ENCODE data around the gene FKBP15. TPM values are rescaled to one million over a fixed set of nuclear protein-coding genes. Genes with fewer than 3 reads are reported as not detected.

The FKBP15 gene
- polyA plus RNA-seq, 1 of the 3 experiments (the other 2 are of a cell fraction), result 13.9 TPM

- no peak overlapping the region for H3K9ac ChIP-seq
- no peaks in the 10 kb centered on the region for H3F3A ChIP-seq (replicated peaks; ENCODE audit: insufficient read depth)
- 77% methylated on average over 6 of the region's 6 CpGs for WGBS (ENCODE audit: low lambda C conversion rate)
- CTCF ChIA-PET, result interaction anchor here (1.0 kb wide), 1 partner anchor 223 kb away, joined by 3 read pairs; no protein-coding TSS in a partner anchor
- no peaks in the 10 kb centered on the region for H3K36me3 ChIP-seq (replicated peaks in 1 of 2; ENCODE audit: control insufficient read depth in 1 of 2, insufficient read depth in 2 of 2, low read length in 1 of 2)
- no peak for DNase-seq
- no peaks in the 10 kb centered on the region for H3K79me2 ChIP-seq (ENCODE audit: insufficient read depth)
- no peak overlapping the region for H2AFZ ChIP-seq (ENCODE audit: low read depth)
- peaks cover 0 to 5% of the 10 kb centered on the region in 2 experiments; a peak in 1 of 4 replicates for H3K4me1 ChIP-seq (ENCODE audit: control insufficient read depth in 1 of 2, insufficient read depth in 2 of 2, low read depth in 1 of 2, low read length in 1 of 2)
- TF ChIP-seq EP300 (IDR thresholded peaks at IDR 0.05; ENCODE audit: borderline replicate concordance in 1 of 2, low read depth in 1 of 2, low read length in 1 of 2) (no peak), RFX5 (IDR thresholded peaks at IDR 0.05; ENCODE audit: low read length) (no peak), ELF1 (IDR thresholded peaks at IDR 0.05) (no peak), EZH2phosphoT487 (IDR thresholded peaks at IDR 0.05; ENCODE audit: borderline replicate concordance, low read depth) (no peak), TEAD4 (IDR thresholded peaks at IDR 0.05; ENCODE audit: borderline replicate concordance, insufficient read depth) (no peak), RAD21 (IDR thresholded peaks at IDR 0.05; ENCODE audit: low read length) (no peak), RXRA (IDR thresholded peaks at IDR 0.05; ENCODE audit: borderline replicate concordance, low read depth) (no peak), NFIC (IDR thresholded peaks at IDR 0.05; ENCODE audit: borderline replicate concordance) (no peak), POLR2AphosphoS5 (IDR thresholded peaks at IDR 0.05; ENCODE audit: low read depth, low read length) (no peak), USF1 (IDR thresholded peaks at IDR 0.05; ENCODE audit: borderline replicate concordance, low read depth) (no peak), MEF2A (IDR thresholded peaks at IDR 0.05; ENCODE audit: borderline replicate concordance, low read depth) (no peak), PBX3 (IDR thresholded peaks at IDR 0.05) (no peak), ZBTB33 (IDR thresholded peaks at IDR 0.05; ENCODE audit: borderline replicate concordance, low read depth) (no peak), FOXJ3 (CRISPR knock-in tag; IDR thresholded peaks at IDR 0.05) (no peak), REST (IDR thresholded peaks at IDR 0.05; ENCODE audit: low read depth, low read length) (no peak), SIN3A (IDR thresholded peaks at IDR 0.05; ENCODE audit: borderline replicate concordance, low read depth, low read length) (no peak), MXI1 (IDR thresholded peaks at IDR 0.05; ENCODE audit: low read depth, low read length) (no peak), TAF1 (IDR thresholded peaks at IDR 0.05; ENCODE audit: borderline replicate concordance, low read depth, low read length) (no peak), USF2 (IDR thresholded peaks at IDR 0.05; ENCODE audit: borderline replicate concordance, low read depth, low read length) (no peak)
- no peaks in the 10 kb centered on the region for H3K9me2 ChIP-seq
- POLR2A ChIA-PET, result interaction anchor here (1.0 kb wide), 1 partner anchor 8 kb away, joined by 3 read pairs; no protein-coding TSS in a partner anchor
- H3K27ac ChIP-seq (ENCODE audit: low read depth in 2 of 2, low read length in 1 of 2), result no peak overlapping the region
- no peak overlapping the region for H3K4me2 ChIP-seq
- no peaks in the 10 kb centered on the region for H3K27me3 ChIP-seq (ENCODE audit: insufficient read depth)
- H3K9me3 ChIP-seq, result no peaks in the 10 kb centered on the region
- no peak overlapping the region for H3K4me3 ChIP-seq (ENCODE audit: low read depth in 2 of 2, low read length in 1 of 2)
- no peaks in the 10 kb centered on the region for H4K20me1 ChIP-seq (ENCODE audit: insufficient read depth)
Measured at GRCh38 chr9:113148372-113148705, 72.7 kb downstream of the FKBP15 start.

Measured in SK-N-SH (cell line).